A549 (cell line): Measurements from ENCODE around the gene RIOK2. TPM values are rescaled to one million over a fixed set of nuclear protein-coding genes. Genes with fewer than 3 reads are reported as not detected.

Source experiments
- ATAC-seq, 2 experiments: fragments of 200-7000 bp in 1 of 2; fragments of >200 bp in 1 of 2; cut with Nextera tagmentation in 1 of 2; cut with Tn5 transposase in 1 of 2; 3 replicates each; pipeline versions ENCODE4 v1.8.0 to v1.9.1; 2018 to 2020; ENCODE audit warnings: mild to moderate bottlenecking in 1 of 2, moderate library complexity in 1 of 2
- CTCF ChIA-PET: fragments of 300-600 bp; sonication (Branson Sonifier 250); formaldehyde crosslinking; extraction: SDS; loops from one replicate; lab custom pipeline; 2021; ENCODE audit warnings: antibody characterized with exemption, inconsistent platforms; lab: Yijun Ruan, JAX
- POLR2A ChIA-PET: fragments of 350-600 bp; formaldehyde crosslinking; extraction: SDS; loops from one replicate; lab custom pipeline; 2021; ENCODE audit warnings: antibody characterized with exemption, inconsistent platforms; lab: Yijun Ruan, JAX
- DNase-seq, 2 experiments: peaks; one replicate each; pipeline versions ENCODE4 v3.0.0 to v3.0.0-alpha.2; 2011 to 2016; ENCODE audit warnings: low read depth in 1 of 2, low spot score in 1 of 2
- FAIRE-seq: peaks from 2 replicates; lab custom pipeline; 2011; peaks lifted over from hg19 to GRCh38; lab: Jason Lieb, UNC
- H3K27ac ChIP-seq, 2 experiments: fragments of >200 bp; sonication (Bioruptor Twin); formaldehyde crosslinking; 3 replicates each; pipeline ENCODE4 v1.5.1; 2016 to 2017
- H3K4me1 ChIP-seq: fragments of >200 bp; sonication (Bioruptor Twin); formaldehyde crosslinking; 3 replicates; pipeline ENCODE4 v1.6.1; 2016
- H3K4me2 ChIP-seq: fragments of >200 bp; sonication (Bioruptor Twin); formaldehyde crosslinking; 3 replicates; pipeline ENCODE4 v1.6.1; 2016
- H3K4me3 ChIP-seq: fragments of >200 bp; sonication (Bioruptor Twin); formaldehyde crosslinking; 3 replicates; pipeline ENCODE4 v1.5.1; 2016
- H3K9me3 ChIP-seq: fragments of >200 bp; sonication (Bioruptor Twin); formaldehyde crosslinking; 3 replicates; pipeline ENCODE4 v1.6.1; 2016
- BHLHE40 ChIP-seq: IDR thresholded peaks from 2 replicates; pipeline ENCODE4 v1.6.1; 2012; ENCODE audit warnings: low read depth, low read length, inconsistent platforms
- CHD2 ChIP-seq: fragments of 150-350 bp; IDR thresholded peaks from 2 replicates; pipeline ENCODE4 v1.6.1; 2014; ENCODE audit warnings: low read length; ENCODE audit not compliant: partially characterized antibody
- EHF ChIP-seq: fragments of 250-450 bp; sonication (Bioruptor Pico); IDR thresholded peaks from 2 replicates; pipeline ENCODE4 v1.5.0; 2020; ENCODE audit warnings: mild to moderate bottlenecking
- EP300 ChIP-seq, 2 experiments: fragments of >200 bp; sonication (Bioruptor Twin); formaldehyde crosslinking; IDR thresholded peaks; 2 replicates in 1 of 2; 3 replicates in 1 of 2; pipeline ENCODE4 v1.6.1; 2016 to 2017
- FOSB ChIP-seq: fragments of 250-450 bp; sonication (Bioruptor Pico); IDR thresholded peaks from 2 replicates; pipeline ENCODE4 v1.5.0; 2020; ENCODE audit warnings: mild to moderate bottlenecking, moderate library complexity
- FOSL2 ChIP-seq, 2 experiments: fragments of 450-650 bp in 1 of 2; fragments of >200 bp in 1 of 2; sonication (Bioruptor Twin) in 1 of 2; formaldehyde crosslinking; IDR thresholded peaks; 2 replicates each; pipeline versions ENCODE4 v1.5.0 to v1.6.1; 2016 to 2020; ENCODE audit warnings: mild to moderate bottlenecking in 1 of 2, moderate library complexity in 1 of 2
- GATA3 ChIP-seq: IDR thresholded peaks from 2 replicates; pipeline ENCODE4 v1.6.1; 2012; ENCODE audit warnings: borderline replicate concordance
- JUN ChIP-seq, 2 experiments: fragments of >200 bp; sonication (Bioruptor Twin); formaldehyde crosslinking; IDR thresholded peaks; 2 replicates in 1 of 2; 3 replicates in 1 of 2; pipeline ENCODE4 v1.6.1; 2016 to 2017
- JUNB ChIP-seq: fragments of >200 bp; sonication (Bioruptor Twin); formaldehyde crosslinking; IDR thresholded peaks from 2 replicates; pipeline ENCODE4 v1.6.1; 2016
- KDM1A ChIP-seq: fragments of 200-600 bp; sonication (generic); IDR thresholded peaks from 2 replicates; pipeline ENCODE4 v1.6.1; 2016; ENCODE audit warnings: low read depth, mild to moderate bottlenecking
- KDM5A ChIP-seq: fragments of 200-600 bp; sonication (generic); IDR thresholded peaks from 2 replicates; pipeline ENCODE4 v1.6.1; 2016; ENCODE audit warnings: antibody characterized with exemption, mild to moderate bottlenecking
- MYC ChIP-seq: IDR thresholded peaks from 2 replicates; pipeline ENCODE4 v1.6.1; 2012; ENCODE audit warnings: mild to moderate bottlenecking, inconsistent platforms, low read length, improper control_type of control experiment, borderline replicate concordance
- NFE2L2 ChIP-seq: fragments of 150-350 bp; conservative IDR thresholded peaks from 2 replicates; pipeline ENCODE4 v1.6.1; 2014; ENCODE audit warnings: low read length
- NPAS2 ChIP-seq: fragments of 250-450 bp; sonication (Bioruptor Pico); IDR thresholded peaks from 2 replicates; pipeline ENCODE4 v1.8.0; 2022; ENCODE audit warnings: mild to moderate bottlenecking, moderate library complexity, borderline replicate concordance
- POLR2A ChIP-seq: IDR thresholded peaks from 2 replicates; pipeline ENCODE4 v1.6.1; 2012; ENCODE audit warnings: mild to moderate bottlenecking, low read length
- POLR2AphosphoS2 ChIP-seq: conservative IDR thresholded peaks from 2 replicates; pipeline ENCODE4 v1.6.1; 2012; ENCODE audit warnings: low read length, improper control_type of control experiment, inconsistent platforms
- RAD21 ChIP-seq, 2 experiments: fragments of >200 bp in 1 of 2; sonication (Bioruptor Twin) in 1 of 2; formaldehyde crosslinking in 1 of 2; IDR thresholded peaks in 1 of 2; conservative IDR thresholded peaks in 1 of 2; 2 replicates in 1 of 2; 3 replicates in 1 of 2; pipeline ENCODE4 v1.6.1; 2012 to 2018; ENCODE audit warnings: inconsistent platforms in 1 of 2
- RNF2 ChIP-seq: fragments of 200-600 bp; sonication (generic); IDR thresholded peaks from 2 replicates; pipeline ENCODE4 v1.6.1; 2016; ENCODE audit warnings: low read depth, mild to moderate bottlenecking, antibody characterized with exemption, moderate library complexity, borderline replicate concordance
- SREBF2 ChIP-seq: fragments of 450-650 bp; IDR thresholded peaks from 2 replicates; pipeline ENCODE4 v1.6.1; 2014; ENCODE audit warnings: mild to moderate bottlenecking, moderate library complexity
- TP53 ChIP-seq: fragments of 250-450 bp; sonication (Bioruptor Pico); IDR thresholded peaks from 2 replicates; pipeline ENCODE4 v1.5.0; 2021; ENCODE audit warnings: mild to moderate bottlenecking, moderate library complexity
- ZC3H11A ChIP-seq: fragments of 450-650 bp; IDR thresholded peaks from 2 replicates; pipeline ENCODE4 v1.6.1; 2014; ENCODE audit warnings: antibody characterized with exemption, mild to moderate bottlenecking
- ZFP36 ChIP-seq: fragments of 450-650 bp; IDR thresholded peaks from 2 replicates; pipeline ENCODE4 v1.6.1; 2014; ENCODE audit warnings: borderline replicate concordance; ENCODE audit not compliant: partially characterized antibody
- ZSCAN20 ChIP-seq: fragments of 250-450 bp; sonication (Bioruptor Pico); IDR thresholded peaks from 2 replicates; pipeline ENCODE4 v1.8.0; 2022; ENCODE audit warnings: mild to moderate bottlenecking, moderate library complexity
- WGBS: methylation state at CpG from one replicate; pipeline ENCODE4 v1.1.6; 2017; ENCODE audit errors: missing lambda C conversion rate; 5-methylcytosine and 5-hydroxymethylcytosine counted together
- polyA plus RNA-seq, 4 experiments: library from polyadenylated mRNA; depleted of rRNA in 3 of 4; stranded (reverse); fragments of >200 nt; fragmentation: RNase III in 1 of 4; extraction: RNeasy Plus Mini Kit Qiagen cat#74134 plus additional on column Dnase treatment in 1 of 4; gene quantifications; 2 replicates in 3 of 4; 3 replicates in 1 of 4; pipeline ENCODE4 v1.2.3, GENCODE V29; 2011 to 2017
- TF ChIP-seq, protein P1 (sequence below): fragments of 250-450 bp; sonication (Bioruptor Pico); IDR thresholded peaks from 2 replicates; pipeline ENCODE4 v1.5.0; 2020; ENCODE audit warnings: low read depth, mild to moderate bottlenecking, moderate library complexity
- TF ChIP-seq, protein P2 (sequence below): fragments of 450-650 bp; IDR thresholded peaks from 2 replicates; pipeline ENCODE4 v1.6.1; 2014; ENCODE audit warnings: antibody characterized with exemption
- TF ChIP-seq, protein P3 (sequence below): fragments of 200-600 bp; sonication (generic); IDR thresholded peaks from 2 replicates; pipeline ENCODE4 v1.6.1; 2016; ENCODE audit warnings: antibody characterized with exemption, mild to moderate bottlenecking, moderate library complexity

Gene RIOK2
- polyA plus RNA-seq, 2 of the 4 experiments (the other 2 are of a cell fraction), result 14.7 to 32.0 TPM

DNA sequence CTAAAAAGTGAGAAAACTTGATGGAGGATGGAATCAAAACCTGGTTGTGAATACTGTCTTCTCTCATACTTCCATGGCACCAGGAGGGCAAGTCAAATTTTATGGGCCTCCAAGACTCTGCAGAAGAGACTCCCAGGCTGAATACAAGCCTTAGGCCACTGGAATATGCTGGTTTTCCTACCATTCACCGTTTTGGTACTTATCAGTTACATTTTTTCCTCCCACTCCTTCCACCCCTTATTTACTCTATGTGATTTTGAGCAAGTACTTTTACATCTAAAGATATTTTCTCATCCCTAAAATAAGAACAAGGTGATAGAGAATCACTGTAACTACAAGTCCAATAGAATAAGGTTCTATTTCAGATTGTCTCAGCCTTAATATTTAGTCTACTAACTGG, 32.6 kb downstream of the RIOK2 start:
- POLR2A ChIA-PET, result no interaction called here
- CTCF ChIA-PET, result interaction anchor here (1.0 to 3.4 kb wide), 2 partner anchors 11 to 281 kb away, joined by 3 to 15 read pairs; no protein-coding TSS in a partner anchor
- FAIRE-seq (no peak), DNase-seq (no peak), ATAC-seq (no peak)
- no peak overlapping the region for H3K4me2 ChIP-seq
- H3K27ac ChIP-seq, result no peak overlapping the region
- 5% methylated on average over 1 of the region's 1 CpG for whole genome bisulfite sequencing
- no peaks in the 10 kb centered on the region for H3K9me3 ChIP-seq
- TF ChIP-seq JUNB (no peak), FOSB (CRISPR knock-in tag) (no peak), EP300 (IDR thresholded peaks at IDR 0.05) (no peak), ZC3H11A (no peak), POLR2A (no peak), MYC (no peak), FOSL2 (IDR thresholded peaks at IDR 0.05) (no peak), FOSL2 (CRISPR knock-in tag; IDR thresholded peaks at IDR 0.05) (no peak)
- no peaks in the 10 kb centered on the region for H3K4me1 ChIP-seq
- H3K4me3 ChIP-seq, result no peak overlapping the region

DNA sequence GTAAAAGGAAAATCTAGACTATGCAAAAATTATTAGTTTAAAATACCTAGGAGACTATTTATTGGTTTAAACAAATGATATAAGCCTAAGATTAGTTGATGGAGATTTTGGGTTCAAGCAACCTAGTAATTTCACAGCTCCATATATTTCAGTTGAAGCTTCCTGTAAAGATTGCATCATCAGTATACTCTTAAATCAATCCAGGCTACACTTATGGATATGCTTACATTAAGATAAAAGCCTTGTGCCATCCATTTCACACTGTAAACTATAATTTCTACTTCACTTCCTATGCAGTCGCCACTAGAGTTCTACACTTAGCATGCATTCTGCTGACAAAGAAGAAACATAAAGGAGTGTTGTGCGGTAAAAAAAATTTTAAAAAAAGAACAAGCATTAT, 33.3 kb downstream of the RIOK2 start:
- FAIRE-seq, result no peak
- H3K4me3 ChIP-seq, result no peak overlapping the region
- no peak overlapping the region for H3K27ac ChIP-seq
- DNase-seq, result no peak
- H3K4me2 ChIP-seq, result no peak overlapping the region
- no peak for ATAC-seq
- POLR2A ChIA-PET, result no interaction called here
- H3K4me1 ChIP-seq, result no peaks in the 10 kb centered on the region
- TF ChIP-seq BHLHE40, result no peak
- TF ChIP-seq, protein P1, sequence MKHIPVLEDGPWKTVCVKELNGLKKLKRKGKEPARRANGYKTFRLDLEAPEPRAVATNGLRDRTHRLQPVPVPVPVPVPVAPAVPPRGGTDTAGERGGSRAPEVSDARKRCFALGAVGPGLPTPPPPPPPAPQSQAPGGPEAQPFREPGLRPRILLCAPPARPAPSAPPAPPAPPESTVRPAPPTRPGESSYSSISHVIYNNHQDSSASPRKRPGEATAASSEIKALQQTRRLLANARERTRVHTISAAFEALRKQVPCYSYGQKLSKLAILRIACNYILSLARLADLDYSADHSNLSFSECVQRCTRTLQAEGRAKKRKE (CRISPR knock-in tag), result no peak
- no peak for TF ChIP-seq ZFP36
- no peak for TF ChIP-seq POLR2AphosphoS2
- no peak for TF ChIP-seq NFE2L2
- TF ChIP-seq, all 56 proteins: peak for 0
- 88% methylated on average over 2 of the region's 2 CpGs for WGBS
- CTCF ChIA-PET, result interaction anchor here (0.9 to 3.4 kb wide), 4 partner anchors 11 to 536 kb away, joined by 3 to 15 read pairs (median 4); no protein-coding TSS in a partner anchor
- H3K9me3 ChIP-seq, result no peaks in the 10 kb centered on the region

DNA sequence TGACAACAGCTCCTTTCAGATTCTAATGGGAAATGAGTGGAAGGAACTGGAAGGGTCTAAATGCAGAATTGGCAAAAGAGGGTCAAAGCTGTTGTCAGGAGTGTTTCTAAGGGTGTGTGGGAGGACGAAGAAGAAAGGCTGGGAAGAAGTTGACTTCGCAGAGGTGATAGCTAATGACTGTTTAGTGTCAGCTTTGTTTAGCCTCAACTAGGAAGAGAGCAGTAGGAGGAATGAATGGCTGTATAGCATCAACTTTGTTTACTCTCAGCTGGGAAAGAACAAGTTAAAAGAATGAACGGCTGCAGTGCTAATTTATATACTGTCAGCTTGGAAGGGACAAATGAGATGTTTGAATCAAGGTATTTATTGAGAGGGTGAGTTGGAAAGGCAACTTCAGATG, 34.8 kb downstream of the RIOK2 start:
- ATAC-seq (no peak), DNase-seq (no peak), FAIRE-seq (no peak)
- POLR2A ChIA-PET, result no interaction called here
- H3K9me3 ChIP-seq, result no peaks in the 10 kb centered on the region
- H3K4me3 ChIP-seq, result no peak overlapping the region
- CTCF ChIA-PET, result interaction anchor here (0.7 to 3.4 kb wide), 2 partner anchors 13 to 236 kb away, joined by 3 to 15 read pairs; no protein-coding TSS in a partner anchor
- WGBS, result 22% methylated on average over 3 of the region's 3 CpGs
- no peak overlapping the region for H3K27ac ChIP-seq
- no peak overlapping the region for H3K4me2 ChIP-seq
- H3K4me1 ChIP-seq, result no peaks in the 10 kb centered on the region
- TF ChIP-seq RNF2 (no peak), KDM1A (no peak), GATA3 (no peak), KDM5A (no peak), CHD2 (no peak), BHLHE40 (no peak), SREBF2 (no peak), JUN (IDR thresholded peaks at IDR 0.05) (no peak)
- TF ChIP-seq, protein P2, sequence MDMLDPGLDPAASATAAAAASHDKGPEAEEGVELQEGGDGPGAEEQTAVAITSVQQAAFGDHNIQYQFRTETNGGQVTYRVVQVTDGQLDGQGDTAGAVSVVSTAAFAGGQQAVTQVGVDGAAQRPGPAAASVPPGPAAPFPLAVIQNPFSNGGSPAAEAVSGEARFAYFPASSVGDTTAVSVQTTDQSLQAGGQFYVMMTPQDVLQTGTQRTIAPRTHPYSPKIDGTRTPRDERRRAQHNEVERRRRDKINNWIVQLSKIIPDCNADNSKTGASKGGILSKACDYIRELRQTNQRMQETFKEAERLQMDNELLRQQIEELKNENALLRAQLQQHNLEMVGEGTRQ, result no peak

DNA sequence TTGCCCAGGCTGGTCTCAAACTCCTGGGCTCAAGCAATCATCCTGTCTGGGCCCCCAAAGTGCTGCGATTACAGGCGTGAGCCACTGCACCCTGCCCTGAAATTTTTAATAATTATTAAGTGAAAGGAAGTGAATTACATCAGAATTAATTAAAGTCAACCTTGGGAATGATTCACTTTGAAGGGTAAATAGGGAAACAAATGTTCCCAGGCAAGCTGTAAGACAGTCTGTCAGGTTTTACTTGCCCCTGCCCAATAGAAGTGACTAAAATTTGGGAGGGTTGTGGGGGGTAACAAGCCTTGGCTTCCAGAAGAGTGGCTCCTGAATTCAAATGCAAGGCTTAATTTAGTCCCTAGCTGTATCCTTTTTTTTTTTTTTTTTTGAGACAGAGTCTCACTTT, 39.3 kb downstream of the RIOK2 start:
- no peak overlapping the region for H3K4me2 ChIP-seq
- ChIA-PET POLR2A (no interaction called here), CTCF (interaction anchor here (0.6 to 3.7 kb wide), 5 partner anchors 13 to 392 kb away, joined by 3 to 24 read pairs (median 5); partner anchors contain the start of gene ERAP2)
- no peak for FAIRE-seq
- H3K9me3 ChIP-seq, result no peaks in the 10 kb centered on the region
- DNase-seq, result no peak
- ATAC-seq, result no peak
- H3K4me1 ChIP-seq, result no peaks in the 10 kb centered on the region
- WGBS, result 92% methylated on average over 2 of the region's 2 CpGs
- H3K4me3 ChIP-seq, result no peak overlapping the region
- H3K27ac ChIP-seq, result no peak overlapping the region
- TF ChIP-seq NPAS2 (no peak), EHF (no peak), TP53 (CRISPR knock-in tag) (no peak), MYC (no peak), ZSCAN20 (no peak), RAD21 (conservative IDR thresholded peaks at IDR 0.05 in 1 of 2, IDR thresholded peaks at IDR 0.05 in 1 of 2) (no peak)
- TF ChIP-seq, protein P2, result no peak
- TF ChIP-seq, protein P3, sequence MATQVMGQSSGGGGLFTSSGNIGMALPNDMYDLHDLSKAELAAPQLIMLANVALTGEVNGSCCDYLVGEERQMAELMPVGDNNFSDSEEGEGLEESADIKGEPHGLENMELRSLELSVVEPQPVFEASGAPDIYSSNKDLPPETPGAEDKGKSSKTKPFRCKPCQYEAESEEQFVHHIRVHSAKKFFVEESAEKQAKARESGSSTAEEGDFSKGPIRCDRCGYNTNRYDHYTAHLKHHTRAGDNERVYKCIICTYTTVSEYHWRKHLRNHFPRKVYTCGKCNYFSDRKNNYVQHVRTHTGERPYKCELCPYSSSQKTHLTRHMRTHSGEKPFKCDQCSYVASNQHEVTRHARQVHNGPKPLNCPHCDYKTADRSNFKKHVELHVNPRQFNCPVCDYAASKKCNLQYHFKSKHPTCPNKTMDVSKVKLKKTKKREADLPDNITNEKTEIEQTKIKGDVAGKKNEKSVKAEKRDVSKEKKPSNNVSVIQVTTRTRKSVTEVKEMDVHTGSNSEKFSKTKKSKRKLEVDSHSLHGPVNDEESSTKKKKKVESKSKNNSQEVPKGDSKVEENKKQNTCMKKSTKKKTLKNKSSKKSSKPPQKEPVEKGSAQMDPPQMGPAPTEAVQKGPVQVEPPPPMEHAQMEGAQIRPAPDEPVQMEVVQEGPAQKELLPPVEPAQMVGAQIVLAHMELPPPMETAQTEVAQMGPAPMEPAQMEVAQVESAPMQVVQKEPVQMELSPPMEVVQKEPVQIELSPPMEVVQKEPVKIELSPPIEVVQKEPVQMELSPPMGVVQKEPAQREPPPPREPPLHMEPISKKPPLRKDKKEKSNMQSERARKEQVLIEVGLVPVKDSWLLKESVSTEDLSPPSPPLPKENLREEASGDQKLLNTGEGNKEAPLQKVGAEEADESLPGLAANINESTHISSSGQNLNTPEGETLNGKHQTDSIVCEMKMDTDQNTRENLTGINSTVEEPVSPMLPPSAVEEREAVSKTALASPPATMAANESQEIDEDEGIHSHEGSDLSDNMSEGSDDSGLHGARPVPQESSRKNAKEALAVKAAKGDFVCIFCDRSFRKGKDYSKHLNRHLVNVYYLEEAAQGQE, result no peak
